ENCODE results near the gene AQP12A.

AQP12A gene

DNA sequence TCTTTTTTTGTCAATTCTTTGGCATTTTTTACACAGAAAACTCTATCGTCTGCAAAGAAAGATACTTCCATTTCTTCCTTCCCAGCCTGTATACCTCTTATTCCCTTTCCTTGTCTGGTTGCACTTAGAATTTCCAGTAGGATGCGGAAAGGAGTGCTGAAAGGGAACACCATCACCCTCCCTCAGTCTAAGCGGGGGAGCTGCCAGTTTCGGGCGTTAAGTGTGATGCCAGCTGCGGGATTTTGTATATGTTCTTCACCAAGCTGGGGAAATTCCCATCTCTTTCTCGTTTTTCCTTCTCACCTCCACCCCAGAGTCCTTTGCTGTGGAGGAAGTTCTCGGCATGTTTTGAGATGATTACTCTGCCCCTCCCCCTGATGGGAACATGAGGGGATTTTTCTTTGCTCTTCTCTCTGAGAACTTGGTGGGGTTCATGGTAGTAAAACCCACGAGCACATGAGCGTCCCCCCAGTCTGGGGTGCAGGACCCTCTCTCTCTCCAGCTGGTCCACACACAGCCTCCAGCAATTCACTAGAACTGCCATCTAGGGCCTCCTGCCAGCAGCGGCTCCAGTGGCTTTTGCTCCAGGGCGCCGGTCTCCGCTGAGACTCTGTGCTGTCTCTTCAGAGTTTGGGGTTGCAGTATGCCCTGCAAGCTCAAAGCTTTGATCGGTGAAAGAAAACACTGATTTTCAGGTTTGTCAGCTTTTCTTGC lies 15.5 kb downstream of the AQP12A start:
- DNase-seq (ENCODE audit: low read depth in 2 of 2) = no peak

DNA sequence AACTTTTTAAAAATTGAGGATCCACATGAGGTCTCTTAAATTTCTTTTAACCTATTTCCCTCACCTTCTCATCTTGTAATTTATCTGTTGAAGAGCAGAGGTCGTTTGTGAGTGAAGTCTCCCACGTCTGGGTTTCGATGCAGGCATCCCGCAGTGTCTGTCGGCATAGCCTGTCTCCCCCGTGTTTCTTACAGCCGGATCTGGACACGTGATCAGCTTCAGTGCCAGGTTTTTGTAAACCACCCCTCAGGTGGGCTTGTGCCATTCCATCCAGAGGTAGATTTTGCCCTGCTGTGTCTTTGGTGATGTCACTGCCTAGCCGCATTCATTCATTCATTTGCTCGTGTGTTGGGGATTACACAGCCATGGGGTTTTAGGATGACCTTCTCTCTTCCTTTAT lies 16.2 kb downstream of the AQP12A start:
- no peak for DNase-seq (ENCODE audit: low read depth in 2 of 2)

DNA sequence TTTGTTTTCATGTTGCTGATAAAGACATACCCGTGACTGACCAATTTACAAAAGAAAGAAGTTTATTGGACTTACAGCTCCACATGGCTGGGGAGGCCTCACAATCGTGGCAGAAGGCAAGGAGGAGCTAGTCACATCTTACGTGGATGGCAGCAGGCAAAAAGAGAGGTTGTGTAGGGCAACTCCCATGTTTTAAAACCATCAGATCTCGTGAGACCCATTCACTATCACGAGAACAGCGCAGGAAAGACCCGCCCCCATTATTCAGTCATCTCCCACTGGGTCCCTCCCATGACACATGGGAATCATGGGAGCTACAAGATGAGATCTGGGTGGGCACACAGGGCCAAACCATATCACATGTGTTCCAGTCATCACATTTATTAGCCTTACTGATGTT lies 16.8 kb downstream of the AQP12A start:
- no peak for DNase-seq (ENCODE audit: low read depth in 2 of 2)

DNA sequence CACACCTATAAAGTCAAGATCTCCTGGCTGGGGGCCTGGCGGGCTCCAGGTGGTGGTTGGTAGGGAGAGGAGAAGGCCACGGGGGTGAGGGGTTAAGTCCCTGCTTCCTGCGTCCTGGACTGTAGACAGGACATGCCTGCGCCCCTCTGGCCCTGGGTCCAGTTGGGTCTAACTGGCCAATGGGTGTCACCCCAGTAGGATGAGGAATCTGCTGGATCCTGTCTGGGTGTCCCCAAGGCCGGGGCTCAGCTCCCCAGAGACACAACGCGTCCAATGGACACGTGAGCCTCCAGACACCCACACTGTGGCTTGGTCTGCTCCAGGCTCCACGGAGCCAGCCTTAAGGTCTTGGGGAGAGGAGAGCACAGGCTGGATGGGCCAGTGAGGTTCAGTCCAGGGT lies 19.6 kb downstream of the AQP12A start:
- no peak for DNase-seq (ENCODE audit: low read depth in 2 of 2)

DNA sequence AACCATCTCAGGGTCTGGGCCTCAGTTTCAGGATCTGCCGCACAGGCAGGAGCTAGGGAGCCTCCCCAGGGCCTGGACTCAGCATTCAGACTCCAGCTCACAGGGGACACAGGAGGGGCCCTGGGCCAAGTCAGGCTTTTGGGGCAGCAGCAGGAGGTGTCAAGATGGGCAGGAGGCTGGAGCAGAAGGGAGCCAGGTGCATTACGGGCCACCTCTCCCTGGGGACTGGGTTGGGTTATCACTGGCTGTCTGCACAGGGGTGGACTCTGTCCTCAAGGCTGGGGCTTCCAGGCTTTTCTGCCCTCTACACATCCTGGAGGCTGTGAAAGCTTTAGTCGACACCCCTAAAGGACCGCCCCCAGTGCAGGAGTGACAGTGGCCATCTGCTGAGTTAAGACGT lies 20.0 kb downstream of the AQP12A start:
- DNase-seq (ENCODE audit: low read depth in 2 of 2) = no peak

DNA sequence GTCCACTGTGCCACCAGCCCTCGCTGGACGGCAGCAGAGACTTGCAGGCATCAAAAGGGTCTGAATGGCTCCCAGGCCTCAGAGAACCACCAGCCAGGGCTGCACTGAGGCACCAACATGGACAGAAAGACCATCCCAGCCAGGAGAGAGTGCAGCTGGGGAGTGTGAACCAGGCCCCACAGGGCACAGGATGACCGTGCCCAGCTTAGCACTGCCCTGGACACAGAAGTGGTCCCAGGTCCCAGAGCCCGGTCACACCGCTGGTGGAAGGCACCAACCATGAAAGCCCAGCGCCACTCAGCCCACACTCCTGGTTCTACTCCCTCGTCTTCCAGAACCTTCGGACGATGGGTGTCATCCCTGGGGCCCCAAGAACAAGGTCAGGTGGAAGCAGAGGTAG lies 20.5 kb downstream of the AQP12A start:
- no peak for DNase-seq (ENCODE audit: low read depth in 2 of 2)

DNA sequence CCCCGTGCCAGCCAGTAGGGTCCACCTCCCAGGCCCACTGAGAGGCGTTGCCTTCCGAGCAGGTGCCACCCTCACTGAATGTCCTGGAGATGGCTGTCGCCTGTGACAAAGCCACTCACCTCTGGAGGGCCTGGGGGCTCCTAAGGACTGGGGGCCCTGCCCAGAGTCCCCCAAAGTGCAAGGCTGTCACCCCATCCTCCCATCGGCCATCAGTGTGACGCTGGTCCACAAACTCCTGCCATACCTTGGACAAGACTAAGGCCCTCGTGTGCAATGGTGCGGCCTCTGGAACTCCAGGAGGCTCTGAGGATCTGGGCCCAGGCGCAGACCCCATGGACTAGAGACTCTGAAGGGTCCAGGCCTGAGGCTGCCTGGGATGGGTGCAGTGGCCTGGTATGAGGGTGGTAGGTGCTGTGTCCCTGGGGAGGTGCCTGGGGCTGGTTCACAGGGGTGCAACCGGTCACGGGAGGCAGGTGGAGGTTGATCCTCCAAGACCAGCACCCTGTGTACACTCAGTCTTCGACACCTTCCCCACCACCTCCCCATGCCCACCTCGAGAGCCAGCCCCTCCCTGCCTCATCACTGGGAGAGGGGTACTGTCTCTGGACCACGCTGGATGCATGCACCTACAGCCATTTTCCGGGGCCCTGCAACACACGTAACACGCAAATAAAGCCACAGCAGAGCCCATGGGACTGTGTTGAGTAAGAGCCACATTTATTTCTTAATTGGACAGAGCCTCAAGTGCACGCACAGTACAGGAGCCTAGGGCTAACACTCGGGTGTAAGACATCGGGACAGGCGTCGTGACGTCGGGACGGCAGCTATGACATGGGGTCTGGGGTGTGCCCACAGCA lies 21.6 kb downstream of the AQP12A start:
- DNase-seq (ENCODE audit: low read depth in 2 of 2) = no peak

DNA sequence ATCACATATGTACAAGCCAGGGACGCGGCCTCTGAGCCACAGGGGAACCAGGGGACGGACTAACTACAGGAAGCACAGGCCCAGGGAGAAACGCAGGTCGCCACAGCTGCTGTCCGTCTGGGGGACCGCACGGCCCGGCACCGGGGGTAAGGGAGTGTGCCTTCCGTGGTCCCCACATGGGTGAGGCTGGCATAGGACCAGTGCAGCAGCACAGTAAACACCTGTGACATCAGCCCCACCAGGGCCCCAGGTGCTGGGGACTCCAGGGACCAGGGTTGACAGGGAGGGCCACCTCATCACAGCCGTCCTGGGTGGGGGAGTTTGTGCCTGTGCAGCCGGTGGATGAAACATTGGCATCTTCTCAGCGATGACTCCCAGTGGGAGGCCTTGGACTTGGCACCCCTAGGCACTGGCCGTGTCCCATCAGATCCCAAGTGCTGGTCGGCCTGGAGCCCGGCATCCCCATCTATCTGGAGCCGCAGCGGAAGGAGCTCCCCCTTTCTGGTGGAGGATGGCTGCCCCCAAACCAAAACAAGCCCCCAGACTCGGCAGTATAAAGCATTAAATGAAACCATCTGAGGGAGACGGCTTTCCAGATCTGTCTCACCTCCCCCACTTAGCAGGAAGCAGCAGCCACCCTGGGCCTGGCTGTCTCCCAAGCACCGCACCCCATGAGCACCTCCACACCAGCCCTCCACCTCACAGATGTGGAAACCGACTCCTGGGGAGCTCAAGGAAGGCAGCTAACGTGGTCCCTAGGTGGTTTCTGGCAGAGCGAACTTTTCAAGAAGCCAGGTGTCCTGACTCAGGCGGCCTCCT lies 22.5 kb downstream of the AQP12A start:
- DNase-seq (ENCODE audit: low read depth in 2 of 2) = no peak

DNA sequence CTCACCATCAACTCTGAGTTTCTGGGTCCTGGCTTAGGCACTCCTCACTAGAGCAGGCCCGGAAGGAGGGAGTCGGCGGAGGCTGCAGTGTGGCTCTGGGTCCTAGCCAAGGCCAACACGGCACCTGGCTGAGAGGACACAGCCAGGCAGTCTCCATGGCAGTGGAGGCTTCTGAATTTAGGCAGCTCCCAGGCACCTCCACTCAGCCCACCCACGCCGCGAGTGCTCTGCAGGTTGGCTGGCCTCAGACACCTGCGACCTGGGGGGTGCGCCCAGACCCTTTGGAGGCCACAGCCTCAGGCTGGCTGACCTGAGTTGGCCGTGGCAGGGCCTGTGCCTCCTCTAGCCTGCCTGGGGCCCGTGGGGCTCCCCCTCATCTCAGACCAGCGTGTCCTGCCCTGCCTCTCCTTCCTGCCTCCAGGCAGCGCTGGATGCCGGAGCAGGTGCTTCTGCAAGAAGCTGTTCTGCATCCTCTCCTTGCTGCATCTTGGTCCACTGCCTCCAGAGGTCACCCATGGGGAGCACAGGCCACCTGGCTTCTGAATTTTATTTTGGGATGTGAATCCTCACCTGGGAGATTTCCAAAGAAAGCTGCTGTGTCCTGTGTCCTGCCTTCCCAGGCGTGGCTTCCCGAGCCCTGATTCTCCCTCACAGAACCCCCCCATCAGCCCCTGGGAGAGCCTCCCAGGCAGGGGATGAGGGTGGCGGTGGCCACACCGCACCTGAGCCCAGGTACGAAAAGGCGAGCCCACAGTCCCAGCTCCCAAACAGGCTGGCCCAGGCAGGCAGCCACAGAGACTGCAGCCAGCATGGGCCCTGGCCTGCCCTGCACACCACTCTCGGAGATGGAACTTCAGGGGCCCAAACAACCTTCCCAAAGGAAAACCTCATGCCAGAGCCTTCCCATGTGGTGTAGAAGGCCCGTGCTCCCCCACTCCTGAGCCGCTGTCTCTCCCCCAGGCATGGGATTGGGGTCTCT lies 23.4 kb downstream of the AQP12A start:
- DNase-seq (ENCODE audit: low read depth in 2 of 2) = no peak

DNA sequence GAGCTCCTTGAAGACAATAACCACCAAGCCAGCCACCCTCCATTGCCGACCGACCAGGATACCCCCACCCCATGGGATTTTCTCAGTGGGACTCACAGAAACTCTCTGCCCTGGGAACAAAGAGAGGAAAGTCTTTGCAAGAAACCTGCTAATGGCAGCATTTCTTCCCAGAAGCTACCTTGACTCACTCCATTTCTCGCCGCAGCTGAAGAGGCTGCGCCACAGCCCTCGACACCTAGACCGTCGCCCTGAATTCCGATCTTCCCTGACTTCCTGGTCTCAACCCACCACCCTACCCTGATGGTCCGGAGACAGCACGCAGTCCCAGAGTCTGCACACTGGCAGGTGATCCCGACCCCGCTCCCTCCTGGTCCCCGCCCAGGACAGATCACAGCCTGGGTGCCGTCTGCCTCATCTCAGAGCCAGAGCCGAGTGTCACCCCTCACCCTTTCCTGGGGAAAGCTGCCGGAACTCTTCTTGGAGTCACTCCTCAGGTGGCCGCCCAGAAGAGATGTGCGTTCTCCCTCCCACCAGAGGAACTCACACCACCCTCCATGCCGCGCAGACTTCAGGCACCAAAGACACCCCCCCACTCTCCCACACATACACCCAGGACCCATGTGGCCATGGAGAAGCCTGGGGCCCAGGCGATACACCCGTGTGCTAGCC lies 24.6 kb downstream of the AQP12A start:
- no peak for DNase-seq (ENCODE audit: low read depth in 2 of 2)

DNA sequence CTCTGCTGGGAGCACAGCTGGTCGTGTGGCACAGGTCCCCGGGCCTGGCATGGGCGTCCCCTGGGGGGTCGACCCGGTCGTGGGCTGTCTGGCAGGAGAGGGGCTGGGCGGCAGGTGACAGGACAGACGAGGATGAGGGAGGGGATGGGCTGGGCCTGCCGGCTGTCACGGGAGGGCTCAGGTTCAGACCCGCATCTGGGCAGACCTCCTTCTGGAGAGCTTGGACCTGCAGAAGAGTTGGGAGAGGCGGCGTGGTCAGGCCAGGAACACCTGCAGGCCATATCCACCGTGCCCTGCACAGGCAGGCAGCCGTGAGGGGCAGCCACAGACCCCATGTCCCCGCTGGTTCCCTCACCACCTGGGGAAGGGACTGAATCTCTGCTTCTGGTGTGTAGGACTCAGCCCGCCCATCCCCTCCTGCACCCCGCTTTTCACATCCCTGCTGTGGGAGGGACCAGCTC lies 25.5 kb downstream of the AQP12A start:
- no peak for DNase-seq (ENCODE audit: low read depth in 2 of 2)

DNA sequence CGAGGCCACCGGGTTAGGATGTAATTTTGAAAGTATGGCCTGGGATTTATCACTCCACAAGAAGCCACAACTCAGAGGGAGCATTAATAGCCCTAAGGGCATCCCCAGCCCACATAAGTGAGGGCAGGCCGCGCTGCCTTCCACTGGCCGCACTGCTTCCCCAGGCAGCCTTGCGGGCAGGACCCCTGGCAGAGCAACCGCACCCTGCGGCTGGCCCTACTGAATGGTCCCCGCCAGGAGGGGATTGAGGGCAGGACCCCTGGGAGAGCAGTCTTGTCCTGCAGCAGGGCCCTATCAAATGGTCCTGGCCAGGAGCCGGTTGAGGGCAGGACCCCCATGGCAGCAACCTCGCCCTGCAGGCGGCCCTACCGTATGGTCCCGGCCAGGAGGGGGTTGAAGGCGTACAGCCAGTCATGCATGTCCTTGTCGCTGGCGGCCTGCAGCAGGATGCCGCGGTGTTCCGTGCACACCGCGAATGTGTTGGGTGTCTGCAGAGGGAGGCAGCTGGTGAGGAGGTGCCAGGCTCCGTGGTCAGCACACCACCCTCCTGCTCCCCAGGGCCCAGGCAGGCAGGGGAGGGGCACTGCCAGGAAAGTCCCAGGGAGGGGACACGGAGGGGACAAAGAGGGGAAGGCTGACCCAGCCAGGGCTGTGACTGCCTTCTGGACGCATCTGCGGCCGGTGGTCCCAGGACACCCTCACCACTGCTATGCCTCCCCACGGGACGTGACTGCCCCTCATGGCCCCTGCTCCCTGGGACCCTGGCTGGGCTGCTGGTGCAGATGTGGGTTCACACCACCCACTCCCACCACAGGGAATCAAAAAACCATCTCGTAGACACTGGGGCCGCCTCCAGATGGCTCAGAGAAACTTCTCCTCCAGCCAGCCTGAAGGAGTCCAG lies 26.3 kb downstream of the AQP12A start:
- DNase-seq (ENCODE audit: low read depth in 2 of 2) = no peak

DNA sequence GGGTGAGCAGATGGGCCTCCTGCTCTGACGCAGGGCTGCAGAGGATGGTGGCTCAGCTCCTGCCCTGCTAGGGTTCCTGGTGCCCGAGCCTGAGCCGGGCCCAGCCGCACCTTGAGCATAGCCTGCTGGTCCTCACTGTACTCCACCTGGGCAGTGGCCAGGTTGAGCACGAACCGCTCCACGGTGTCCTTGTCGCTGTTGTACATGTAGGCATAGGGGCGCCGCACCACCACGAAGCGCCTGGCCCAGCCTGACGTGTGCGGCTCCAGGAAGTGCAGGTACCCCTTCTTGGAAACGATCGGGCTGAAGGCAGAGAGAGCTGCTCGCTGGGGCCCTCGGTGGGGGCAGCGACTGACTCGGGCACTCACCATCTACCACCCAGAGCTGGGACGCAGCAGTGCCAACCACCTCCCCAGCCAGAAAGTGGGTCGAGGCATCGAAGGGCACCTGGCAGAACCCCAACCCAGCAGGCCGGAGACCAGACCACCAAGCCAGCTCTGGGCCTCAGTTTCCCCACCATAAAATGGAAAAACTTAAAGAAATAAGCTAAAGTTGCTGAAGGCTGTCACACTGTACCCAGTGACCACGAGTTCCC lies 27.3 kb downstream of the AQP12A start:
- DNase-seq (ENCODE audit: low read depth in 2 of 2) = no peak

DNA sequence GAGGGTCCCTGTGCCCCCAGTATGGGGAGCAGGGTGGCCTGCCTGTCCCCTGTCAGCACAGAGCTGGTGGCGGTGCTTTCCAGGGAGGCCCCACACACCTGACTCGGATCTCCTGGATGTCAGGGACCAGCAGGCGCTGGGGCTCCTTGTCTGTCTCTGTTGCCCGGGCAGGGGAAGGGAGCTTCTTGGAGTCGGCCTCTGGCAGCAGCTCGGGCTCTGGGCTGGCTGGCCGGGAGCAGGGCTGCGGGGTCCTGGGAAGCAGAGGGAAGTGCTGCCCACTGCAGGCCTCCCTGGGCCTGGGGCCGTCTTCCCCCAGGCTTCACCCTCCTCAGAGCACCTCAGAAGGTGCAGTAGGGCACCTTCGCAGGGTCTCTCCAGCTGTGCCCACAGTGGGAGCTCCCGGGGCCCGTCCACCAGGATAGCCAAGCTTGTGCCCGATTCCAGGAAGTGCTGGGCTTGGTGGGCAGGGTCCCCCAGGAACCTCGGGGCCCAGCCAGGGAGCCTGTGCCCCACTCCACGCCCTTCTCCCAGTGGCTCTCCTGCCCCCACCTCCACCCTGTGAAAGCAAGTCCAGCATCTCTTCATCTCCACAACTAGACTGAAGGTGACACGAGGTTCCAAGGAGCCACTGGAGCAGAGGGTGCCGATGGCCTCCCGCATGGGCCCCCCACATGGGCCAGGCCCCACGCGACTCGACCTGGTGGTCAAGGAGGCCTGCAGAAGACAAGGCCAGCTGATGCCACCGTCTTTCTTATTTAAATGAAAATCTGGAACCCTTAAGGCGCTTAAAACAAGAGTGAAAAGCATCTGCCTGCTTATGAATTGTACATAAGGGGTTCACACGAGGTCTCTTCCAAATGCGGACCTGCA lies 28.2 kb downstream of the AQP12A start:
- DNase-seq (ENCODE audit: low read depth in 2 of 2) = no peak

DNA sequence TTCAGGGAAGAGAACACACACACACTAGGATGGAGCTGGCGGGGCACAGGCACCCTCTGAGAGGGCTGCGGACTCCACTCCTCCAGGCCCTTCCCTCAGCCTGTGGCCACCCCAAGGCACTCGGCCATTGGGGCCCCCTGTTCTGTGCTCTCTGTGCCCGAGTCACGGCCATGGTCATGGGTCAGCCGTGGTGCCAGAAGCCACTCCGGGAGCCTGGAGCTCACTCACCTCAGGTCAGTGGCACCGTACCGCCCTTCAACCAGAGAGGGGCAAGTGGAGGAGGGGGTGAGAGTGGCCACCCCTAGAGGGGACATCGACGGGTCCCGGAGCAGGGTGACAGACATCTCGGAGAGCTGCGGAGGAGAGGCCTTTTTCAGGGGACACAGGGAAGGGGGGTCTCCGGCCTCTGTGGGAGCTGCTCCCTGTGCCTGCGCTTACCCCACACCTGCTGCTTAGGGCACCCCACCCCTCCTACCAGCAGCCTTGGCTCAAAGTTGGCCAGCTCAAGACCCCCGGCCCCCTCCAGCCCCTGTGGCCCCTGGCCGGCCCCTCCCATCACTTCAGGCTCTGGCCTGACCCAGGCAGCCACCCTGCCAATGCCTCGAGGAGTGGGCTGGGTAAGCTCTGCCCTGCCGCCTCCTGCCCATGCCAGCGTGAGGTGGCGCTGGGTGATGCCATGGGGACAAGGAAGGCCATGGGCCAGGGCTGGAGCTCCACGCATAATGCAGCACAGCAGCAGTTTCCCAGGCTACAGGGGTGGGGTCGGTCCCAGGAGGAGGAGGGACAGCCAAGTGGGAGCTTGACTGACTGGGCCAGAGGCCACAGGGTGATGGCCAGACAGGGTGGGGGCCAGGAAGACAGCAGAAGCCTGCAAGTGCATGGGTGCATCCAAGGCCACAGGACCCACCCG lies 29.3 kb downstream of the AQP12A start:
- no peak for DNase-seq (ENCODE audit: low read depth in 2 of 2)

DNA sequence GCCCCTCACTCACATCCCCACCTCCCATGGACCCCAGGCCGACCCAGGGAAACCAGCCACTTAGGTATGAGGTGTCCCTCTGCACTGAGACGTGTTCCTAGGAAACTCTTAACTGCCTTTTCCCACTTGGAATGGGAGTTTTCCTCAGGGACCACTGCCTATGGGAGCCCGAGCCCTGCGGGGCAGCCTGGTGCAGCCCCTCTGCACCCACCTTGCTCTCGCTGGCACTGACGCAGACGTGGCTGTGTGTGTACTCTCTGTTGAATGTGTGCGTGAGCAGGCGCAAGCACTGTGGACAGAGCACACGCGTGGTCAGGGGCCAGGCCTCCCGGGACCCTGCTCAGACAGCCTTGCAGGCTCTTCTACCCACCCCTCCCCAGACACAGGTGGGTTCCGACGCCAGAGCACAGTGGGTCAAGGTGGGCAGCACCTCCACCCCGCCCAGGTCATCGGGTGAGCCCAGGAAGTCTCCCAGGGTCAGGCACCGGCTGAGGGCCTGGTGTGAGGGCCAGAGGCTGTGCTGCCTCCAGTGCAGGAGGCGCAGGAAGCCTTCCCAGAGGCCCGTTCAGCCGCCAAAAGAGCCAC lies 30.0 kb downstream of the AQP12A start:
- no peak for DNase-seq (ENCODE audit: low read depth in 2 of 2)

DNA sequence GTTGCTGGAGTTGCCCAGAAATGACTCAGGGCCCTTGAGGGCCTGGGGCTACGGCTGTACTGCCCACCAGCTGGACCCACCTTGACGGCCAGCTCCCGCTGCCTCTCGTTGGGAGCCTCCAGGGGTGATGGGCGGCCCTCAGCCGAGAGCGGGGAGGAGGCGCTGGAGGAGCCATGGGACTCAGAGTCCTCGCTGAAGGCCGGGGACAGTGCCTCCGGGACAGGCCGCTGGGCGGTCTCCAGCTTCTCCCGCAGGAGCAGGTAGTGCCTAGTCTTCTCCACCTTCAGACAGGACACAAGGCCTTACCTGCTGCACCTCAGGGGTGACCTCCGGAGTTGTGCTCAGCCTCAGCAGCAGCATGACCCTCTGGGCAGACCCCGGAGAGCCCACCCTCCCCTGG lies 30.7 kb downstream of the AQP12A start:
- no peak for DNase-seq (ENCODE audit: low read depth in 2 of 2)
